Medulla oblongata (tissue), 1 donor: ENCODE data around the gene PLEKHS1.
"Not testable (repeated sequence)": the region's sequence is repeated elsewhere in the genome, so short reads cannot be mapped to it uniquely, and the experiment has no call there.

Experiments
- DNase-seq: peaks from one replicate; pipeline ENCODE4 v3.0.0-alpha.2; 2015; ENCODE audit errors: extremely low spot score

The PLEKHS1 gene

DNA sequence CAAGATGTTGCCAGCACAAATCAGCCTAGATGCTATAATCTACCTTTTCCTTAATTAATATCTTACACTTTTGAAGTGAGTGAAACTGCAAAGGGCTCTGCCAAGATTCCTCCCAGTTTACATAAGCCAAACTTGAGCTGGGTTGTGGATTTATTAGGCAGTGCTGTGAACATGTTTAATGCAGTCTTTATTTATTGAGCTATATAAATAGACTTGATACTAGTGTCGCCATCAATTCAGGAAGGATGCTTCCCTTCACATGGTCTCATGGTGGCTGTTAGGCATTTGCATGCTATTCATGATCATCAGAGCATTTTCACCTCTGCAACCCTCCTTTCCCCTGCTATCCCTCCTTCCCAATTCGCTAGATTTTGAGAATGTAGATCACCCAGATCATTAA lies 40.2 kb downstream of the PLEKHS1 start:
- no peak for DNase-seq

GRCh38 chr10:113801569-113801968 lies 50.1 kb downstream of the PLEKHS1 start:
- no peak for DNase-seq

GRCh38 chr10:113802997-113803396 lies 51.5 kb downstream of the PLEKHS1 start:
- no peak for DNase-seq

- DNase-seq = no peak
These were observed 55.0 kb downstream of the PLEKHS1 start for GRCh38 chr10:113806503-113806902.

- no peak for DNase-seq
These were observed 56.7 kb downstream of the PLEKHS1 start for GRCh38 chr10:113808168-113808567.

DNA sequence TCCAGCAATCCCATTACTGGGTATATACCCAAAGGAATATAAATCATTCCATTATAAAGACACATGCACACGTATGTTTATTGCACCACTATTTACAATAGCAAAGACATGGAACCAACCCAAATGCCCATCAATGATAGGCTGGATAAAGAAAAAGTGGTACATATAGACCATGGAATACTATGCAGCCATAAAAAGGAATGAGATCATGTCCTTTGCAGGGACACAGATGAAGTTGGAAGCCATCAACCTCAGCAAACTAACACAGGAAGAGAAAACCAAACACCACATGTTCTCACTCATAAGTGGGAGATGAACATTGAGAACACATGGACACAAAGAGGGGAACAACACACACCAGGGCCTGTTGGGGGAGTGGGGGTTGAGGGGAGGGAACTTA lies 63.2 kb downstream of the PLEKHS1 start:
- DNase-seq = not testable (repeated sequence)

DNA sequence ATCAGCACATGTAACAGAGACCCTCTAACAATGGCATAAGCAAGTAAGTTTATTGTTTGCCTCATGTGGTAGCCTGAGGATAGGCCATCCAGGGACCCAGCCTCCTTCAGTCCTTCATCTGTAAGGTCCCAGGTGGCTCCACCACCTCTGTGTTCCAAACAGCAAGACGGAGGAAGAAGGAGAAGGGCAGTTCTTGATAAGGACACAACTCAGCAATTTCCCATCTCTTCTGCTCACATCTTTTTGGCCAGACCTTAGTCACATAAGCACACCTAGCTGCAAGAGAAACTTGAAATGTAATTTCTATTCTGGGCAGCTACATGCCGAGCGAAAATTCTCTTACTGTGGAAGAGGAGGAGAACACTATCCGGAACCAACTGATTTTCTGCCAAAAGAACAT lies 68.5 kb downstream of the PLEKHS1 start:
- no peak for DNase-seq

GRCh38 chr10:113820507-113820906 lies 69.0 kb downstream of the PLEKHS1 start:
- no peak for DNase-seq

DNA sequence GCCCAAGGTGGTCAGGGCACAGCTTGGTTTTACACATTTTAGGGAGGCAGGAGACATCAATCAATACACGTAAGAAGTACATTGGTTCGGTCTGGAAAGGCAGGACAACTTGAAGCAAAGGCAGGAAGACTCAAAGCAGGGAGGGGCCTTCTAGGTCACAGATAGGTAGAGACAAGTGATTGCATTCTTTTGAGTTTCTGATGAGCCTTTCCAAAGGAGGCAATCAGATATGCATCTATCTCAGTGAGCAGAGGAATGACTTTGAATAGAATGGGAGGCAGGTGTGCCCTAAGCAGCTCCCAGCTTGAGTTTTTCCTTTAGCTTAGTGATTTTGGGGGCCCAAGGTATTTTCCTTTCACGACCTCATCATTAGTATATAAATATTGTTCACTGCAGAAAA lies 69.8 kb downstream of the PLEKHS1 start:
- DNase-seq = not testable (repeated sequence)

DNA sequence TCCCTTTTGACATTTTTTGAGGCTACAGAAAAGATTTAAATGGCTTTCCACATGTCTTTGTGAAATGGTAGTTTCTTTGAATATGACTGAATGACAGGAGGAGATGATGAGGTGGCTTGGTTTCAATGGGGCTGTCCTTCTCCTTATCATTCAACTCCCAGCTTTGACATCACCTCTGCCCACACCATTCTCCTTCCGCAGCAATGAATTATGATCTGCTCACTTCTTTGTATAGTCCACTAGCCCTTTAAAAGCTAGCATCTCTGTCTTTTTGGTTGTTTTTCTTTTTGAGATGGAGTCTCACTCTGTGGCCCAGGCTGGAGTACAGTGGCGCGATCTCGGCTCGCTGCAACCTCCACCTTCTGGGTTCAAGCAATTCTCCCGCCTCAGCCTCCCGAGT lies 70.7 kb downstream of the PLEKHS1 start:
- DNase-seq = no peak

GRCh38 chr10:113823389-113823788 lies 71.9 kb downstream of the PLEKHS1 start:
- no peak for DNase-seq

DNA sequence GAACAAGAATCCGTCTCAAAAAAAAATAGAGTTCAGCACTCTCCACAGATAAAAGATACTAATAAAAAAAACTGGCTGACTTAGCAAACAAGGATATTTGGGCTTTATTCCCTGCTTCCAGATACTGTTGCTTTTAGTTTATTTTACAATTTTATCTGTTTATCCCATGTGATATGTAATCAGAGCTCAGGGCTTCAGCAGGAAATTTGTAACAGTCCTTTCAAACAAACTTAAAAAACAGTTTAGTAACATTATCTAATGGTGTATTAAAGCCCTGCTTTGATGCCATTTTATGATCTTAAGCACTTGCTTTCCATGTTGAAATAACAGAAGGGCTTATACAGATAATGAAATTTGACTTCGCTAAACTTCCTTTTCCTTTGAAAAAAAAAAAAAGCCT lies 74.3 kb downstream of the PLEKHS1 start:
- no peak for DNase-seq

- not testable (repeated sequence) for DNase-seq
These were observed 77.1 kb downstream of the PLEKHS1 start for GRCh38 chr10:113828567-113828966.
